Neural progenitor cell (in vitro differentiated cells): Measurements from ENCODE around the gene DSCAML1.

Experiments used
- CTCF ChIP-seq: fragments of 200-600 bp; sonication (generic); IDR thresholded peaks from 2 replicates; pipeline ENCODE4 v1.5.1; 2017; ENCODE audit warnings: antibody characterized with exemption, mild to moderate bottlenecking
- EZH2 ChIP-seq: fragments of 200-600 bp; sonication (generic); IDR thresholded peaks from 2 replicates; pipeline ENCODE4 v1.6.1; 2017; ENCODE audit warnings: antibody characterized with exemption, mild to moderate bottlenecking, moderate library complexity
- EZH2phosphoT487 ChIP-seq: fragments of 200-600 bp; sonication (generic); IDR thresholded peaks from 2 replicates; pipeline ENCODE4 v1.6.1; 2017; ENCODE audit warnings: antibody characterized with exemption

DNA sequence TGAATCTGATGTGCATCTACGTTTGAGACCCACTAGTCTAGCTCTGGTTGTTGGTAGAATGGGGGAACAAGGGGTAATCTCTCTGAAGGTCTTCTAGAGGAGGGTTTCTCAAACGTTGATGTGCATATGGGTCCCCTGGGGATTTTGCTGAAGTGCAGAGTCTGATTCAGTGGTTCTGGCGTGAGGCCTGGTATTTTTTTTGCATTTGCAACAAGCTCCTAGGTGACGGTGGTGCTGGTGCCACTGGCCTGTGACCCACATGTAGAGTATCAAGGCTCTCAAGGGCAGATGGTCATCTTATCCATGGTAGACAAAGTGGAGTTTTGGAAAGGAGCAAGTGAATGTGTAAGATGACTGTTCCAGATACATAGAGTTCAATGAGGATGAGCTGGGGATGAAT is 372.2 kb downstream of the DSCAML1 start:
- TF ChIP-seq CTCF: no peak
- no peak for TF ChIP-seq EZH2
- TF ChIP-seq EZH2phosphoT487: no peak
